Activated naive CD8-positive, alpha-beta T cell treated with anti-CD3 and anti-CD28 coated beads for 36 hours (primary cell): ENCODE data around the gene TAP1. TPM values are rescaled to one million over a fixed set of nuclear protein-coding genes. Genes with fewer than 3 reads are reported as not detected.
"Not testable (repeated sequence)": the region's sequence is repeated elsewhere in the genome, so short reads cannot be mapped to it uniquely, and the experiment has no call there.

ENCODE experiments used
- DNase-seq: peaks from one replicate; pipeline ENCODE4 v3.0.0; 2021
- H3K27ac Mint-ChIP-seq: one replicate; pipeline ENCODE4 v1.8.0; 2022; ENCODE audit warnings: mild to moderate bottlenecking, moderate library complexity, mixed read lengths
- H3K27me3 Mint-ChIP-seq: one replicate; pipeline ENCODE4 v1.8.0; 2022; ENCODE audit warnings: mild to moderate bottlenecking, mixed read lengths
- H3K36me3 Mint-ChIP-seq: one replicate; pipeline ENCODE4 v1.8.0; 2021; ENCODE audit warnings: mild to moderate bottlenecking, mixed read lengths
- H3K4me1 Mint-ChIP-seq: one replicate; pipeline ENCODE4 v1.8.0; 2021; ENCODE audit warnings: mixed read lengths
- H3K4me3 Mint-ChIP-seq: one replicate; pipeline ENCODE4 v1.8.0; 2022; ENCODE audit warnings: mild to moderate bottlenecking, moderate library complexity, mixed read lengths
- H3K9me3 Mint-ChIP-seq: one replicate; pipeline ENCODE4 v1.8.0; 2022; ENCODE audit warnings: mixed read lengths
- total RNA-seq, 2 experiments: library from RNA; stranded (reverse); gene quantifications; one replicate each; pipeline ENCODE4 v1.2.3, GENCODE V29; 2021

The TAP1 gene, protein sequence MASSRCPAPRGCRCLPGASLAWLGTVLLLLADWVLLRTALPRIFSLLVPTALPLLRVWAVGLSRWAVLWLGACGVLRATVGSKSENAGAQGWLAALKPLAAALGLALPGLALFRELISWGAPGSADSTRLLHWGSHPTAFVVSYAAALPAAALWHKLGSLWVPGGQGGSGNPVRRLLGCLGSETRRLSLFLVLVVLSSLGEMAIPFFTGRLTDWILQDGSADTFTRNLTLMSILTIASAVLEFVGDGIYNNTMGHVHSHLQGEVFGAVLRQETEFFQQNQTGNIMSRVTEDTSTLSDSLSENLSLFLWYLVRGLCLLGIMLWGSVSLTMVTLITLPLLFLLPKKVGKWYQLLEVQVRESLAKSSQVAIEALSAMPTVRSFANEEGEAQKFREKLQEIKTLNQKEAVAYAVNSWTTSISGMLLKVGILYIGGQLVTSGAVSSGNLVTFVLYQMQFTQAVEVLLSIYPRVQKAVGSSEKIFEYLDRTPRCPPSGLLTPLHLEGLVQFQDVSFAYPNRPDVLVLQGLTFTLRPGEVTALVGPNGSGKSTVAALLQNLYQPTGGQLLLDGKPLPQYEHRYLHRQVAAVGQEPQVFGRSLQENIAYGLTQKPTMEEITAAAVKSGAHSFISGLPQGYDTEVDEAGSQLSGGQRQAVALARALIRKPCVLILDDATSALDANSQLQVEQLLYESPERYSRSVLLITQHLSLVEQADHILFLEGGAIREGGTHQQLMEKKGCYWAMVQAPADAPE
- total RNA-seq, result 100 to 1,000 TPM; 337 to 356 TPM

DNA sequence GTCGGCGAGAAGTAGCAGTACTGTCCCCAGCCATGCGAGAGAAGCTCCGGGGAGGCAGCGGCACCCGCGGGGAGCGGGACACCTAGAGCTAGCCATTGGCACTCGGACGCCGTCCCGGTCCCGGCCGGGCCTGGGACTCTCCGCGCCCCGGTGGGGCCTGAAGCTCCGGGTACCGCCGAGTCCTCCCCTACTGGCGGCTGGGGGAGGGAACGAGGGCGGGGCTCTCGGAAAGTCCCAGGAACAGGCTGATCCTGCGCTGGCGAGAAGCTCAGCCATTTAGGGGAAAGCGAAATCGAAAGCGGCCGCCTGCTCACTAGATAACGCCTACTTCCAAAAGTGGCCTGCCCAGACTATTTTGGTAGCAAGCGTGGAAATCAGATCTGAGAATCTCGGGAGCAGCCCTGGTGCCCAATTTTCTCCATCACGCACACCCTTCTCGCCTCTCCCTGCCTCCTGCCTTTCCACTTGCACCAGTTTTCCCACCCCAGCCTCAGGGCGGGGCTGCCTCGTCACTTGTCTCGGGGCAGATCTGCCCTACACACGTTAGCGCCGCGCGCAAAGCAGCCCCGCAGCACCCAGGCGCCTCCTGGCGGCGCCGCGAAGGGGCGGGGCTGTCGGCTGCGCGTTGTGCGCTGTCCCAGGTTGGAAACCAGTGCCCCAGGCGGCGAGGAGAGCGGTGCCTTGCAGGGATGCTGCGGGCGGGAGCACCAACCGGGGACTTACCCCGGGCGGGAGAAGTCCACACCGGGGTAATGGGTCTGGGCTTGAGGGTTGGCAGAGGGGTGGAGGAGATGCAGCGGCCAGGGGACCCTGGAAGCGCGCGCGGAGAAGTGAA is at the start of gene TAP1, which contains the start of gene PSMB9:
TAP1 (minus strand) TSS at position 164 of the 835 bp plus-strand sequence; CDS start at position 96, 68 bp downstream.
PSMB9 (plus strand) TSS at position 652 of the 835 bp plus-strand sequence; CDS start at position 690, 38 bp downstream.
- peaks cover 84% of the 10 kb centered on the region for H3K36me3 Mint-ChIP-seq
- H3K9me3 Mint-ChIP-seq, result no peaks in the 10 kb centered on the region
- peak; percentile 96 for DNase-seq
- H3K4me1 Mint-ChIP-seq, result peaks cover 62% of the 10 kb centered on the region
- no peaks in the 10 kb centered on the region for H3K27me3 Mint-ChIP-seq
- H3K4me3 Mint-ChIP-seq, result peak within 1 kb of the TSS; percentile 99
- H3K27ac Mint-ChIP-seq, result peak within 1 kb of the TSS; percentile 100

DNA sequence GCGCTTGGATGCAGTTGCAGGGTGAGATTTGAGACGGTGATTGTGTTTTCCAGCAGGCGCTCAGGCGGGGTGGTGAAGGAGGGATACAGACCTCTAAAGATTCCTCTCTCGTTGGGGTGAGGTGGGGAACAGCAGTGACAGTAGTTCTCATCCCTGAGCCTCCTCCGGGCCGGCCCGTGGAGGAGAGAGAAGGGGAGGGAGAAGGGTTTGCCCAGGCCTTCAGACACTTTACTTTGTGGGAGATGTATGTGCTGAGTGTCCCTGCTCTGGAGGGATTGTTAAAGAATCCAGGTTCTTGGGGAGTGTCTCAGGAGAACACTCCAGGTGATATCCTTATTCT is 41.5 kb upstream of the TAP1 start:
- Mint-ChIP-seq H3K9me3 (no peaks in the 10 kb centered on the region), H3K36me3 (peaks cover 19% of the 10 kb centered on the region), H3K4me3 (peak overlapping the region; percentile 94), H3K4me1 (peaks cover 32% of the 10 kb centered on the region), H3K27me3 (no peaks in the 10 kb centered on the region), H3K27ac (peak overlapping the region; percentile 93)
- DNase-seq, result no peak

DNA sequence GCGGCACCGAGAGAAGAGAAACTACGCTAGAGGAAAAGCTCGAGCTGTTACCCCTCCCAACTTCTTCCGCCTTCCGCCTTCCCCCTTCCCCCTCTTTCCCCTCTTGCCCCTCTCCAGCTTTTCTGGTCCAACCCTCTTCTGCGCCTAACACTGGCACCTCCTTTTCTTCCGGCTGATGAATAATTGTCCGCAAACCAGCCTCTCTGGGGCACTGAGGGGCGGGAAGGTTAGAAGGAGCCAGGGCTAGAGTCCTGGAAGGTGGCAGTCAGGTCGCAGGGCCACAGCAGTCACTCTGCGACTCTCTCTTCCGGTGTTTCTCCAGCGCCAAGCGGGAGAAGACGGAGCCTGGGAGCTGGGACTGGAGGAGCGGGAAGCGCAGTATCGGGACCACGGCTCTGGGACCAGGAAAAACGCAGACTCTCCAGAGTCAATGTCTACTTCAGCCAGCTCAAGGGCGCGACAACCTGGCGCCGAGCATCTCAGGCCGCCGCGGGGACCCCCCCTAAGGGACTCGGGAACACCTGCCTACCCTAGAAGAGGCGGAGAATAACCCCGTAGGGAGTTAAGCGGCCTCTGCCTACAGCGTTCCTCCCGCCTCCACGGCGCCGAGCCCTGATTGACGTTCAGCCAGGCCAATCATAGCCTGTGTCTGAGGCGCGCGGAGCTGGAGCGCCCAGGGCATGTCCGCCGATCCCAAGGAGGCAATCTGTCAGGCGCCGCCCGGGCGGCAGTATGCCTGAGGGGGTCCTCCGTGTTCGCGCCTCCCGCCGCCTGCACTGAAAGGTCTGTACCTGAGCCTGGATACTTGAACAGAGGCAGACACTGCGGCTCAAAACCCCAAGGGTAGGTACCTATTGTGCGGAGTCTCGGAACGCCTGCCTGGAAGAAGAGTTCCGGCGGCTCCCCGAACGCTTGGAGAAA is 40.8 kb upstream of the TAP1 start:
- Mint-ChIP-seq H3K4me1 (peaks cover 32% of the 10 kb centered on the region), H3K9me3 (no peaks in the 10 kb centered on the region), H3K27me3 (no peaks in the 10 kb centered on the region), H3K36me3 (peaks cover 19% of the 10 kb centered on the region), H3K27ac (peak overlapping the region; percentile 93), H3K4me3 (peak overlapping the region; percentile 94)
- DNase-seq, result peak; percentile 97

GRCh38 chr6:32890831-32891230 is 37.3 kb upstream of the TAP1 start:
- Mint-ChIP-seq H3K36me3 (no peaks in the 10 kb centered on the region), H3K4me3 (no peak overlapping the region), H3K9me3 (no peaks in the 10 kb centered on the region), H3K27me3 (no peaks in the 10 kb centered on the region), H3K4me1 (peaks cover 12% of the 10 kb centered on the region), H3K27ac (no peak overlapping the region)
- no peak for DNase-seq

- H3K9me3 Mint-ChIP-seq, result no peaks in the 10 kb centered on the region
- H3K27ac Mint-ChIP-seq, result no peak overlapping the region
These were observed 36.0 kb upstream of the TAP1 start for GRCh38 chr6:32889533-32889932.

DNA sequence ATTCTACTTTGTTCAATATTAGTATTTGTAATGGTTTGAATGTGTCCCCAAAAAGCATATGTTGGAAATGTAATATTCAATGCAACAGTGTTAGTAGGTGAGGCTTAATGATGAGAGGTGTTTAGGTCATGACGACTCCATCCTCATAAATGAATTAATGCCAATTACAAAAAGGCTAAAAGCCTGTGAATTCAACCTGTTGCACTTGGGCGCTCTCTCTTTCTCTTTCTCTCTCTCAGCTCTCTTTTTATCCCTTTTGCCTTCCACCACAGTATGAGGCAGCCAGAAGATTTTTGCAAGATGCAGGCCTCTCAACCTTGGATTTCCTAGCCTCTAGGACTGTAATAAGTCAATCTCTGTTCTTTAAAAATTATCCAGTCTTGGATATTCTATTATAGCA is 35.1 kb upstream of the TAP1 start:
- no peaks in the 10 kb centered on the region for H3K27me3 Mint-ChIP-seq
- no peak overlapping the region for H3K27ac Mint-ChIP-seq
- H3K4me1 Mint-ChIP-seq, result peaks cover 6% of the 10 kb centered on the region
- H3K9me3 Mint-ChIP-seq, result no peaks in the 10 kb centered on the region
- H3K36me3 Mint-ChIP-seq, result no peaks in the 10 kb centered on the region
- DNase-seq, result no peak
- H3K4me3 Mint-ChIP-seq, result no peak overlapping the region

More at GRCh38 chr6:32889533-32889932, 36.0 kb upstream of the TAP1 start:
- Mint-ChIP-seq H3K27me3 (no peaks in the 10 kb centered on the region), H3K36me3 (no peaks in the 10 kb centered on the region), H3K4me3 (no peak overlapping the region), H3K4me1 (peaks cover 6% of the 10 kb centered on the region)
- DNase-seq, result no peak

- H3K36me3 Mint-ChIP-seq, result no peaks in the 10 kb centered on the region
- H3K9me3 Mint-ChIP-seq, result no peaks in the 10 kb centered on the region
- no peak for DNase-seq
- H3K27me3 Mint-ChIP-seq, result no peaks in the 10 kb centered on the region
- peaks cover 4% of the 10 kb centered on the region for H3K4me1 Mint-ChIP-seq
- H3K27ac Mint-ChIP-seq, result no peak overlapping the region
- no peak overlapping the region for H3K4me3 Mint-ChIP-seq
These were observed 34.1 kb upstream of the TAP1 start for GRCh38 chr6:32887616-32888015.

GRCh38 chr6:32886681-32887383 is 33.3 kb upstream of the TAP1 start:
- no peaks in the 10 kb centered on the region for H3K27me3 Mint-ChIP-seq
- DNase-seq, result no peak
- H3K9me3 Mint-ChIP-seq, result no peaks in the 10 kb centered on the region
- no peak overlapping the region for H3K4me3 Mint-ChIP-seq
- no peak overlapping the region for H3K27ac Mint-ChIP-seq
- peaks cover 7% of the 10 kb centered on the region for H3K4me1 Mint-ChIP-seq
- no peaks in the 10 kb centered on the region for H3K36me3 Mint-ChIP-seq

DNA sequence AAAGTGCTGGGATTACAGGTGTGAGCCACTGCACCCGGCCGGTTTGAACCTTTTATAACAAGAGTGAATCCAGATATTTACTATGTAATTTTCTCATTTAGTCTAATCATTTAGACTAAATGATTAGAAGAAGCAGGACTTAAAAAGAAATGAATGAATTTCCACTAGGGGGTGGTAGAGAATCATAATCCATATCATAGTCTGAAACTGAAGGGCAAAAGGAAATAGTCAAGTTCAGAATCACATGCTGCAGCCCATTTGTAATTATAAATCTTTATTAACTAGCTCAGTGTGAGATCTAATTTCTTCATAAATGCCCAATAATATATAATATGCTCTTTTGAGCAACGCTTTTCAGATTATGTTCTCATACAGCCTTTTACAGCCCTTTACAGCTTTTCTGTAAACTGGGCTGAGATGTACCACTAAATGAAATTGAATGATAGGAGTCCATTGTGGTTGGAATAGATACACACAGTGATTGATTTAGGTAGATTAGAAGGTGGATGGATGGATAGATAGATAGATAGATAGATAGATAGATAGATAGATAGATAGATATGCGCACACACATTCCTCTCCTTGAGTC is 32.3 kb upstream of the TAP1 start:
- no peak overlapping the region for H3K4me3 Mint-ChIP-seq
- no peak for DNase-seq
- no peaks in the 10 kb centered on the region for H3K27me3 Mint-ChIP-seq
- no peak overlapping the region for H3K27ac Mint-ChIP-seq
- H3K36me3 Mint-ChIP-seq, result no peaks in the 10 kb centered on the region
- H3K4me1 Mint-ChIP-seq, result peaks cover 7% of the 10 kb centered on the region
- H3K9me3 Mint-ChIP-seq, result no peaks in the 10 kb centered on the region

DNA sequence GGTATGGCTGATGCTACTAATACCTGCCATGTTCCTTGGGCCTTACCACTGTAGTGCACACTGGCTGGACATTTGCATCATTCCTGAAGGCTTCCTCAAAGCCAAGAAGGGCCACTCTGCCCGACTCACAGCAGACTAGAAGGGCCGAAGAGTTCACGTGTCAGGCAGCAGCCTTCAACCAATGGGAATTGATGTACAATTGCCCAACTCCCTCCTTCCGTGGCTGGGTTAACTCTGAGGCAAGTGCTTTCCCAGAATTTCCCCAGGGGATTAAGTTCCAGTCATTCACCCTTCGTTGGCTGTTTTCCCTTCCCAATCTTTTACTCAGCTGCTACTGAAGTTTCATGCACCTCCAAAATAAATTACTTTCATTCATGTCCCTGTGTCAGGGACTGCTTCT is 30.3 kb upstream of the TAP1 start:
- Mint-ChIP-seq H3K27ac (no peak overlapping the region), H3K36me3 (peaks cover 2% of the 10 kb centered on the region), H3K4me1 (peaks cover 7% of the 10 kb centered on the region), H3K4me3 (no peak overlapping the region), H3K9me3 (no peaks in the 10 kb centered on the region), H3K27me3 (peaks cover 6% of the 10 kb centered on the region)
- DNase-seq, result no peak

DNA sequence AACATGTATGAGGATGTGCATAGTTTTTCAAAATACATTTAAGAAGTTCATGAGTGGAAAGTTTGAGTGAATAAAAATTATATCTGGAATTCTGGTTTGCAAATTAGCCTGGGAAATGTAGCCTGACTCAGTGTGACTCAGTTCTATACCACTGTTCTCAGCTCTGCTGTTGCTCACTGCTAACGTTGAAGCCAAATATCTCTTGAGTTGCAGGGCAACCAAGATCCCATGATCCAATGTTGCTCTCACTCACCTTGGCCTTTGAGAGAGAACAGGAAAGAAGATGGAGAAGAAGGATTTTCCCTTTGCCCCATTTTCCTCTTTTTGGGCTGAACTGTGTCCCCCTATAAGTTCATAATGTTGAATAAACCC is 29.4 kb upstream of the TAP1 start:
- no peaks in the 10 kb centered on the region for H3K9me3 Mint-ChIP-seq
- H3K36me3 Mint-ChIP-seq, result peaks cover 2% of the 10 kb centered on the region
- H3K27ac Mint-ChIP-seq, result no peak overlapping the region
- no peak overlapping the region for H3K4me3 Mint-ChIP-seq
- peaks cover 7% of the 10 kb centered on the region for H3K4me1 Mint-ChIP-seq
- DNase-seq, result no peak
- H3K27me3 Mint-ChIP-seq, result peaks cover 6% of the 10 kb centered on the region

DNA sequence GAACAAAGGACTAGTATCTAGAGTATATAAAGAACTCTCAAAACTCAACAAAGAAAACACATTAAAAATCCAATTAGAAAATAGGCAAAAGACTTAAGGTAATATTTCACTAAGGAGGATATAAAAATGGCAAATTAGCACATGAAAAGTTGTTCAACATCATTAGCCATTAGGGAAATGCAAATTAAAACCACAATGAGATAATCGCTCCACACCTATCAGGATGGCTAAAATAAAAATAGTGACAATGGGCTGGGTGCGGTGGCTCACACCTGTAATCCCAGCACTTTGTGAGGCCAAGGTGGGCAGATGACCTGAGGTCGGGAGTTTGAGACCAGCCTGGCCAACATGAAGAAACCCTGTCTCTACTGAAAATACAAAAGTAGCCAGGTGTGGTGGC is 27.5 kb upstream of the TAP1 start:
- H3K36me3 Mint-ChIP-seq, DNase-seq, H3K4me1 Mint-ChIP-seq, H3K4me3 Mint-ChIP-seq, H3K9me3 Mint-ChIP-seq, H3K27ac Mint-ChIP-seq: not testable (repeated sequence)
- H3K27me3 Mint-ChIP-seq, result peaks cover 11% of the 10 kb centered on the region

GRCh38 chr6:32879691-32880090 is 26.2 kb upstream of the TAP1 start:
- H3K27me3 Mint-ChIP-seq, result peaks cover 11% of the 10 kb centered on the region
- DNase-seq, result no peak
- no peaks in the 10 kb centered on the region for H3K9me3 Mint-ChIP-seq
- H3K36me3 Mint-ChIP-seq, result peaks cover 2% of the 10 kb centered on the region
- H3K27ac Mint-ChIP-seq, result no peak overlapping the region
- no peak overlapping the region for H3K4me3 Mint-ChIP-seq
- peaks cover 3% of the 10 kb centered on the region for H3K4me1 Mint-ChIP-seq
